PC-3 (cell line): ENCODE results near the gene MTTP. TPM values are rescaled to one million over a fixed set of nuclear protein-coding genes. Genes with fewer than 3 reads are reported as not detected.

Source experiments
- ATAC-seq: fragments of 200-7000 bp; cut with Tn5 transposase; 2 replicates; pipeline ENCODE4 v1.9.1; 2020; ENCODE audit warnings: mild to moderate bottlenecking, moderate library complexity
- BruUV-seq: library from RNA; stranded (reverse); fragments of 400-500 nt; replicated peaks from 2 replicates; lab custom pipeline; 2021; lab: Mats Ljungman, UMichigan
- CTCF ChIA-PET: fragments of 300-600 bp; sonication (Branson Sonifier 250); formaldehyde crosslinking; loops from one replicate; lab custom pipeline; 2022; ENCODE audit warnings: antibody characterized with exemption; lab: Charles Lee
- POLR2A ChIA-PET: fragments of 300-600 bp; sonication (Branson Sonifier 250); formaldehyde crosslinking; loops from one replicate; lab custom pipeline; 2022; ENCODE audit warnings: antibody characterized with exemption; ENCODE audit not compliant: unreplicated experiment; lab: Charles Lee
- DNase-seq: peaks from one replicate; pipeline ENCODE4 v3.0.0-alpha.2; 2015
- H2AFZ ChIP-seq: fragments of 300-600 bp; sonication (generic); 2 replicates; pipeline ENCODE4 v1.6.0; 2016; ENCODE audit warnings: antibody characterized with exemption, low read length
- H3F3A ChIP-seq: fragments of 300-600 bp; sonication (generic); one replicate; pipeline ENCODE4 v1.6.0; 2017; ENCODE audit warnings: antibody characterized with exemption, low read length, control low read depth, mild to moderate bottlenecking; ENCODE audit not compliant: unreplicated experiment
- H3K27ac ChIP-seq: fragments of 300-600 bp; sonication (generic); 2 replicates; pipeline ENCODE4 v1.5.1; 2016; ENCODE audit warnings: mild to moderate bottlenecking, low read length
- H3K27me3 ChIP-seq: fragments of 300-600 bp; sonication (generic); 2 replicates; pipeline ENCODE4 v1.6.1; 2016; ENCODE audit warnings: low read length, mixed read lengths
- H3K36me3 ChIP-seq: fragments of 300-600 bp; sonication (generic); 2 replicates; pipeline ENCODE4 v1.6.1; 2016; ENCODE audit warnings: low read depth, mixed run types, low read length, mixed read lengths
- H3K4me1 ChIP-seq: fragments of 300-600 bp; sonication (generic); 2 replicates; pipeline ENCODE4 v1.5.1; 2016; ENCODE audit warnings: low read length; ENCODE audit not compliant: insufficient read depth
- H3K4me2 ChIP-seq: fragments of 300-600 bp; sonication (generic); 2 replicates; pipeline ENCODE4 v1.6.0; 2016; ENCODE audit warnings: low read length
- H3K4me3 ChIP-seq: fragments of 300-600 bp; sonication (generic); 2 replicates; pipeline ENCODE4 v1.5.1; 2016; ENCODE audit warnings: mild to moderate bottlenecking, low read length, mixed read lengths
- H3K79me2 ChIP-seq: fragments of 300-600 bp; sonication (generic); 2 replicates; pipeline ENCODE4 v1.6.1; 2017; ENCODE audit warnings: low read length, mixed read lengths
- H3K9ac ChIP-seq: fragments of 300-600 bp; sonication (generic); 2 replicates; pipeline ENCODE4 v1.6.0; 2016; ENCODE audit warnings: mild to moderate bottlenecking, low read length
- H3K9me2 ChIP-seq: fragments of 300-600 bp; sonication (generic); replicated peaks from 2 replicates; pipeline ENCODE4 v1.6.1; 2016; ENCODE audit warnings: mixed run types, low read length, mixed read lengths
- H3K9me3 ChIP-seq: fragments of 300-600 bp; sonication (generic); 2 replicates; pipeline ENCODE4 v1.6.1; 2016; ENCODE audit warnings: low read length, mixed read lengths
- H4K20me1 ChIP-seq: fragments of 300-600 bp; sonication (generic); 2 replicates; pipeline ENCODE4 v1.6.1; 2016; ENCODE audit warnings: low read length, mixed read lengths
- EZH2 ChIP-seq: fragments of 300-600 bp; sonication (generic); IDR thresholded peaks from one replicate; pipeline ENCODE4 v1.6.1; 2017; ENCODE audit warnings: antibody characterized with exemption, mild to moderate bottlenecking, low read length; ENCODE audit not compliant: unreplicated experiment
- EZH2phosphoT487 ChIP-seq: fragments of 300-600 bp; sonication (generic); IDR thresholded peaks from 2 replicates; pipeline ENCODE4 v1.6.1; 2018; ENCODE audit warnings: mild to moderate bottlenecking, antibody characterized with exemption, low read length, borderline replicate concordance
- intact Hi-C: fragments of 100-400 bp; cut with micrococcal nuclease; formaldehyde crosslinking; loops from 2 replicates; pipeline ENCODE4 v1.9.0; 2023
- total RNA-seq: library from RNA; depleted of rRNA; stranded (reverse); fragments of >200 nt; gene quantifications from 2 replicates; pipeline ENCODE4 v1.2.3, GENCODE V29; 2014
- TF ChIP-seq, protein P1 (sequence below): fragments of 300-600 bp; sonication (generic); conservative IDR thresholded peaks from 2 replicates; pipeline ENCODE4 v1.5.1; 2017; ENCODE audit warnings: antibody characterized with exemption, low read depth, mild to moderate bottlenecking, low read length

Gene MTTP
- total RNA-seq, 1 experiment from 2014 or later, result 0.33 TPM

DNA sequence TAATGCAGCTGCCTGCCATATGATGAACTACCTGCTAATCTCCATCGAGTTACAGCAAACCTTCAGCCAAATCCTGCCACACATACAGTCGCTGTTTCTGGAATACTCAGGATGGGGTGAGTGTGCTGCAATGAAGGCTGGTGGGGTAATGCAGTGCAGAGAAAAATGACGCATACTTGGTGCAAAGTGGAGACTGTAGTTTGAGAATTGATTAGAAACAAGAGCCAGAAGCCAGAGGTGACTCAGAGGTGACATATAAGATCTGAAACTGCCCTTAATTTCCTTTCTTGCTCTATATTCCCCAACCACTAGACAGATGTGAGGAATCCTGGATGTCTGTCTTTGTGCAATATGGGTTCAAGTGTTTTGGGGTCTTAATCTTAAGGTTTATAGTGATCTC is 61.0 kb downstream of the MTTP start:
- BruUV-seq, result no TSS peak
- no peak for ATAC-seq

DNA sequence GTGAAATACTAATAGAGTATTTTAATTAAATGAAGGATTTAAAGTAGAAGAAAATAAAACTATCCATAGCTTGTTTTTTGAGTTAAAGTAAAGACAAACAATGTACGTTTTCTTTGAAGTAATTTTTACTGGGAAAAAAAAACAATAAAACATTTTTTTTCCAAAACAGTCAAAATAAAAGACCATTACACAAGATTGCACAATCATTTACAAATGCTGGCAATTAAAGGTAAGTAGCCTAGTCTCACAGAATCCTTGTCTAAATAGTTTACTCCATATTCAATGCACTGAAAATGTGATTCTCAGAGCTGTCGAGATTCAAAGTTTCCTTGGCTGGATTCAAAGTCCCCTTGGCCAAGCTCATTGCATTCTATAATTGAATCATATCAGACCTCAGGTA is 61.8 kb downstream of the MTTP start:
- no peaks in the 10 kb centered on the region for H3K27me3 ChIP-seq
- no peaks in the 10 kb centered on the region for H3F3A ChIP-seq
- intact Hi-C loops, result no loop called here
- 0 out of 2 replicates have a peak, but pooled peaks cover 4% of the 10 kb centered on the region for H3K4me1 ChIP-seq
- TF ChIP-seq EZH2, result no peak
- TF ChIP-seq EZH2phosphoT487, result no peak
- TF ChIP-seq, protein P1, sequence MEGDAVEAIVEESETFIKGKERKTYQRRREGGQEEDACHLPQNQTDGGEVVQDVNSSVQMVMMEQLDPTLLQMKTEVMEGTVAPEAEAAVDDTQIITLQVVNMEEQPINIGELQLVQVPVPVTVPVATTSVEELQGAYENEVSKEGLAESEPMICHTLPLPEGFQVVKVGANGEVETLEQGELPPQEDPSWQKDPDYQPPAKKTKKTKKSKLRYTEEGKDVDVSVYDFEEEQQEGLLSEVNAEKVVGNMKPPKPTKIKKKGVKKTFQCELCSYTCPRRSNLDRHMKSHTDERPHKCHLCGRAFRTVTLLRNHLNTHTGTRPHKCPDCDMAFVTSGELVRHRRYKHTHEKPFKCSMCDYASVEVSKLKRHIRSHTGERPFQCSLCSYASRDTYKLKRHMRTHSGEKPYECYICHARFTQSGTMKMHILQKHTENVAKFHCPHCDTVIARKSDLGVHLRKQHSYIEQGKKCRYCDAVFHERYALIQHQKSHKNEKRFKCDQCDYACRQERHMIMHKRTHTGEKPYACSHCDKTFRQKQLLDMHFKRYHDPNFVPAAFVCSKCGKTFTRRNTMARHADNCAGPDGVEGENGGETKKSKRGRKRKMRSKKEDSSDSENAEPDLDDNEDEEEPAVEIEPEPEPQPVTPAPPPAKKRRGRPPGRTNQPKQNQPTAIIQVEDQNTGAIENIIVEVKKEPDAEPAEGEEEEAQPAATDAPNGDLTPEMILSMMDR, result no peak
- no peak overlapping the region for H3K4me2 ChIP-seq
- no TSS peak for BruUV-seq
- DNase-seq (no peak), ATAC-seq (no peak)
- no peaks in the 10 kb centered on the region for H3K79me2 ChIP-seq
- no peaks in the 10 kb centered on the region for H3K9me2 ChIP-seq
- no peak overlapping the region for H2AFZ ChIP-seq
- CTCF ChIA-PET, result no interaction called here
- H3K9me3 ChIP-seq, result no peaks in the 10 kb centered on the region
- POLR2A ChIA-PET, result no interaction called here
- H3K4me3 ChIP-seq, result no peak overlapping the region
- no peak overlapping the region for H3K27ac ChIP-seq
- H3K9ac ChIP-seq, result no peak overlapping the region
- H4K20me1 ChIP-seq, result no peaks in the 10 kb centered on the region
- no peaks in the 10 kb centered on the region for H3K36me3 ChIP-seq

More for the DNA sequence above, 61.0 kb downstream of the MTTP start:
- H3K4me1 ChIP-seq, result 0 out of 2 replicates have a peak, but pooled peaks cover 4% of the 10 kb centered on the region
- CTCF ChIA-PET, result no interaction called here
- peak; percentile 4 for DNase-seq
- no peak overlapping the region for H3K4me3 ChIP-seq
- no peaks in the 10 kb centered on the region for H3K36me3 ChIP-seq
- H3K27me3 ChIP-seq, result no peaks in the 10 kb centered on the region
- no peak overlapping the region for H2AFZ ChIP-seq
- no peak overlapping the region for H3K9ac ChIP-seq
- no peaks in the 10 kb centered on the region for H4K20me1 ChIP-seq
- H3F3A ChIP-seq, result no peaks in the 10 kb centered on the region
- no peak overlapping the region for H3K27ac ChIP-seq
- POLR2A ChIA-PET, result no interaction called here
- intact Hi-C loops, result no loop called here
- no peaks in the 10 kb centered on the region for H3K9me3 ChIP-seq
- TF ChIP-seq EZH2phosphoT487 (no peak), EZH2 (no peak)
- TF ChIP-seq, protein P1, result no peak
- H3K9me2 ChIP-seq, result no peaks in the 10 kb centered on the region
- H3K4me2 ChIP-seq, result no peak overlapping the region
- no peaks in the 10 kb centered on the region for H3K79me2 ChIP-seq

DNA sequence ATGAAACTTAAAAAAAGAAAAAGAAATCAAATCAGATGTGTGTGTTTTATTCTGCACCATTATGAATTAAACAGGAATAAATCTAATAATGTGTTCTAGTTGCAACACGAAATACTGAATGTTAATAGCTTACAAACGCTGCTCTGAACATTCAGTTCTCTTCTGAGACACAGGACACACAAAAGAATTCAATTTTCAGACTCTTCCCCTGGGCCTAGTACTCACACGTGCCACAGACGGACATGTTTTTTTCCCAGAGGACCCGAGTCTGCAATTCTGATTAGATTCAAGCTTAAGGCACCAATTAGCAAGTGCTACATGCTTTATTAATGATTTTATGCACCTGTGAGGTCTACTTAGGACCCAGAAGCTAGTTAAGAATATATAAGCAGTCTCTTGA is 62.5 kb downstream of the MTTP start:
- ChIA-PET POLR2A (no interaction called here), CTCF (no interaction called here)
- Histone ChIP-seq H3K27ac (no peak overlapping the region), H3K9ac (no peak overlapping the region), H3K9me3 (no peaks in the 10 kb centered on the region), H3K9me2 (no peaks in the 10 kb centered on the region), H3K79me2 (no peaks in the 10 kb centered on the region), H3K4me2 (no peak overlapping the region), H3F3A (no peaks in the 10 kb centered on the region), H3K27me3 (no peaks in the 10 kb centered on the region), H2AFZ (no peak overlapping the region), H3K36me3 (no peaks in the 10 kb centered on the region), H3K4me3 (no peak overlapping the region), H4K20me1 (no peaks in the 10 kb centered on the region), H3K4me1 (0 out of 2 replicates have a peak, but pooled peaks cover 4% of the 10 kb centered on the region)
- BruUV-seq, result no TSS peak
- DNase-seq (no peak), ATAC-seq (no peak)
- TF ChIP-seq EZH2 (no peak), EZH2phosphoT487 (no peak)
- TF ChIP-seq, protein P1, result no peak
- intact Hi-C loops, result no loop called here
